HG03469 (cell line): Measurements from ENCODE around the gene HLA-B.
"Not testable (repeated sequence)": the region's sequence is repeated elsewhere in the genome, so short reads cannot be mapped to it uniquely, and the experiment has no call there.

Experiments used
- ATAC-seq: cut with Tn5 transposase; IDR thresholded peaks from one replicate; pipeline ENCODE4 v1.9.1; 2021; ENCODE audit warnings: mild to moderate bottlenecking, moderate library complexity, moderate number of reproducible peaks; ENCODE audit not compliant: unreplicated experiment

HLA-B gene

DNA sequence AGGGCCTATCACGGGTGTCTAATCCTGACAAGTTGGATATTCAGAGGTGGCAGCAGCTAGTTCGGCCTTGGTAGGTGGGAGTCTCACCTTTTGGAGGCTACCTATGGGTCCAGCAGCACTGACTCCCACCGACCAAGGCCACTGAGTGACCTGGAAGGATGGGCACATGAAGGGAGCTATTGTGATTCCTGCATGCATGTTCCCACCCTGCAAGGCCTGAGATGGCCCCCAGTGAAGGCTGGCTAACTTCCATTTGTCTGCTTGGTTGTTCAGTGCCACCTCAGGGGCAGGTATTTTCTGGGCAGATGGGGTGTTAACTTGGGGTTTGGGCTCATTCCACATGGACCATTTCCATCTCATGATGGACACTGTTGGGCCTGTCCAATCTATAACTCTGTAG is 28.1 kb upstream of the HLA-B start:
- no peak for ATAC-seq

DNA sequence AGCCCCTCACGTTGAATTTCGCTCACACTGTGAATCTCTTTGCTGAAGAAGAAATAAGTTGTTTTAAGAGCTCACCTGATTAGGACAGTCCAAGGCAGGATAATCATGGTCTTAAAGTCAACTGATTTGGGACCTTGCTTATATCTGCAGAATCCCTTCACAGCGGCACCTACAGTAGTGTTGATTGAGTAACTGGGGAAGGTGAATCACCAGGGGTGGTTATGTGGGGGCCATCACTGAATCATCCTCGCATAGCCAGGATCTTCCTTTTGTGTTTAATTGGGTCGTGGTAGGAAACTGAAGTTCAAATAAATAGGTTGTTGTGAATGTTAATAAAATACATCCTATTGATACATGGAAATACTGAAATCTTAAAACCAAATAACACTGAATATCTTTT is 26.2 kb upstream of the HLA-B start:
- no peak for ATAC-seq

DNA sequence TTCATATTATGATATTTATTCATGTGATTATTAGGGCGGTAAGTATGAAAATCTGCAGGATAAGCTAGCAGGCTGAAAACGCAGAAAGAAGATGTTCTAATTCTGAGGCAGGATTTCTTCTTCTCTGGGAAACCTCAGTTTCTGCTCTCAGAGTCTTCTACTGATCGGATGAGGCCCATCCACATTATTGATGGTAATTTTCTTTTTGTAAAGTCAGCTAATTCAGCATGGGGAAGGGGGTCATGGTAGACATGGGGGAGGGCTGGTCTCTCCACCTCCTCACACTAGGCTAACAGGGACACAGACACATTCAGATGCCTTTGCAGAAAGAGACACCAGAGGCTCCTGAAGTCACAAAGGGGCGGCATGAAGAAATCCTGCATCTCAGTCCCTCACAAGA is 24.7 kb upstream of the HLA-B start:
- no peak for ATAC-seq

DNA sequence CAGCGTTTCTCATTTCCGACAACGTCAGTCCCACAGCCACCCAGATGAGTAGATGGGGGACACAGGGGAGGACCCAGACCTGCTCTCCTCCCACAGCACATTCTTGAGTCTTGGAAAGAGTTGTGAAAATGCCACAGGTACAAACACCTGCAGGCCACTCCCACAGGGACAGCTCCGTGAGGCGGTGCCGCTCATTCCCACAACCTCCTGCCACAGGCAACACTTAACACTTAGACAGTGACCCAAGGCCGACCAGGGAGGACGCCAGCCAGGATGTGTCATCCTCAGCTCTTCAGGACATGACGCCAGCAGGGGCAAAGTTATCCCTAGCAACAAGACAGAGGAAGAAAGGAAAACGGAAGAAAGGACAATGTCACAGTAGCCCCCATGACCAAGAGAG is 22.9 kb upstream of the HLA-B start:
- ATAC-seq: no peak

DNA sequence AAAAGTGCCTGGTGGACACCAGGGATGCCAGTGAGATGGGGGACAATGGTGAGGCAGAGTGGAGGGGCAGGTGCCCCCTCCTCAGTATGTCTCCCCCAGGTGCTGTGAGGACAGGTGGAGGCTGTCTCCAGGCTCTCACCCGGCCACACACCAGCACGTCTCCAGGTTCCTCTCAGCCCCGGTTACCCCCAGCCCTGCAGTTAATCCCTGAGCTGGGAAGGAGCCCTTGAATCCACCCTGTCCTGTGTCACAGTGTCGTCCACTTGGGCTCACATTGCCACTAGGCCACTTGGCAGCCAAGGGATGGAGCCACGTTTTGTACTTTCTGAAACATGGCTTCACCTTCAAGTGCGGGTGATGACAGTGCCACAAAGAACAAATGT is 21.7 kb upstream of the HLA-B start:
- no peak for ATAC-seq

DNA sequence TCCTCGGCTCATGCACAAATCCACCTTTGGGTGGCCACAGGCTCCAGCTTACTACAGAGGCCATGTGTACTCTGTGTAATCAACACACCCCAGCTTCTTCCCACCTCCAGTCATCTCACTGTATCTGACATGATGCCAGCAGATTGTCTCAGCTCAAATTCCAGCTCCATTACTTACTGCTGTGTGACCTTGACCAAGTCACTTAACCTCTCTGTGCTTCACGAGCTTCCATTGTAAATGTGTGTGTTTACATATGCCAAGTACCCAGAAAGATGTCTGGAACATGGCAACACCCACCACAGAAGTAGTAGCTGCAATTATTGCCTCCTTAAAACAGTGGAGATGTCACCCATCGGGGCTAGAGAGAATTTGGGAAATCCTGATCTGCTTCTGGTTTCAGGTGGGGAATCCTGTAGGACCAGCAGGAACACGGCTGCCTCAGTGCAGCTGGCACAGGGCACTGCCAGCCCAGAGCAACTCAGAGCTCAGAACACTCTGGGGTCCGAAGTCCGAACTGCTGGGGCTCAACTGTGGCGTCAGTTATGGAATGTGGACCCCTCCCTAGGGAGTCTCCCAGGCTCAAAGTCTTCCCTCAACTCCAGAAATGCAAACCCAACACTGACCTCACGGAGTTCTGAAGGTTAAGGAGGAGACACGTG is 21.2 kb upstream of the HLA-B start:
- no peak for ATAC-seq

DNA sequence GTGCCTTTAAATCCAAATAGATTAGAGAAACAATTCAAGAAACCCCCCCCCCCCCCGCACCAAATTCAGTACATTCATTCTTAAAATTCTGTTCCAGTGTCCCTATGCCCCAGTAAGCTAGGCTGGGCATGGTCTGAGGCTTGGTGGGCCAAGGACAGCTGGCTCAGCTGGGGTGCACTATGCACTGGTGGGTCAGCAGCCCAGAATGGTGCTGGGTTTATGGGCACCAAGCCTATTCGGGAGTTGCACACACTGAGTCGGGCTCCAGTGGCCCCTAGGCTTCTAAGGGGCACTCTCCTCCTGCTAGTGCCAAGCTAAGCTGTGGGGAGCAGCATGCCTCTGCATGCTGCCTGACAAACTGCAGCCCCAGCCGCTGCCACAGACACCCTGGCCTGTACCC is 20.1 kb upstream of the HLA-B start:
- ATAC-seq: no peak

DNA sequence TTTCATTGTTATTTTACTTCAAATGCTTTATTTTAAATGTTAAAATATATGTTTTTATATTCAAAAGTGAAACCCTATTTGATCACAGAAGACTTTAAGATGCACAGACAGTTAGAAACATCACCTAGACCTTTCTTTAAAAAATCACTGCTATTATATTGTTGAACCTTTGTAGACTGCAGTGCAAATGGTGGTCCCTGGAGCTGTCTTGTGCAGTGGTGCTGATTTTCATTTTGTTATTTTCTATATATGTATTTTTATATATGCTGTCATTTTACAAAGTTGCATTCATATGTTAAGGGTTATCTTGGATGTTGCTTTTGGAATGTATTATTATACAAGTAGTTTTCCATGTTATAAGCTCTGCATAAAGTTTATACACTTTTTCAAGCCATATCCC is 18.7 kb upstream of the HLA-B start:
- ATAC-seq: no peak

DNA sequence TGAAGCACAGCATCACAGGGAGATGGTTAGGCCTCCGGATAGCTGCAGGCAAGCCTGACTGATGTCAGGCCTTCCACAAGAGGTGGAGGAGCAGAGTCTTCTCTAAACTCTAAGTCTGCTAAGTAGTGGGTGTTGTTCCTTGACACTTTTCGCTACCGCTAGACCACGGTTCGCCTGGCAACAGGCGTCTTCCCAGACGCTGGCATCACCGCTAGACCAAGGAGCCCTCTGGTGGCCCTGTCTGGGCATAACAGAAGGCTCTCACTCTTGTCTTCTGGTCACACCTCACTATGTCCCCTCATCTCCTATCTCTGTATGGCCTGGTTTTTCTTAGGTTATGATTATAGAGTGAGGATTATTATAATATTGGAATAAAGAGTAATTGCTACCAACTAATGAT is 17.1 kb upstream of the HLA-B start:
- not testable (repeated sequence) for ATAC-seq

DNA sequence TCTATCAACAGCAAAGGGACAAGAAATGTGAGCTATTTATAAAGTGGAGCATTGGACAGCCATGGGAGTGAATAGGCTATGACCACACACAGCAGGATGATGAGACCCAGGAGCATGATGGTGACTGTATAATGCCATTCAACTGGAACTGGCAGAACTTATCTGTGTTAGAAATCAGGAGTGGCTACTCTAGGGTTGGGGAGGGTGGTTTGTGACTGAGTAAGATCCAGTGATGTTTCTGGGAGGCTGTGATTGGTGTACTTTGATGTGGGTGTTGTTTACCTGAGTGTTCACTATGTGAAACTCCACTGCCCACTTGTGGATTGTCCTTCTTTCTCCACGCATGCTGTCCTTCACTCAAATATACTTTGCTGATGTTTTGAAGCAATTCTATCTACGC is 11.5 kb upstream of the HLA-B start:
- no peak for ATAC-seq

DNA sequence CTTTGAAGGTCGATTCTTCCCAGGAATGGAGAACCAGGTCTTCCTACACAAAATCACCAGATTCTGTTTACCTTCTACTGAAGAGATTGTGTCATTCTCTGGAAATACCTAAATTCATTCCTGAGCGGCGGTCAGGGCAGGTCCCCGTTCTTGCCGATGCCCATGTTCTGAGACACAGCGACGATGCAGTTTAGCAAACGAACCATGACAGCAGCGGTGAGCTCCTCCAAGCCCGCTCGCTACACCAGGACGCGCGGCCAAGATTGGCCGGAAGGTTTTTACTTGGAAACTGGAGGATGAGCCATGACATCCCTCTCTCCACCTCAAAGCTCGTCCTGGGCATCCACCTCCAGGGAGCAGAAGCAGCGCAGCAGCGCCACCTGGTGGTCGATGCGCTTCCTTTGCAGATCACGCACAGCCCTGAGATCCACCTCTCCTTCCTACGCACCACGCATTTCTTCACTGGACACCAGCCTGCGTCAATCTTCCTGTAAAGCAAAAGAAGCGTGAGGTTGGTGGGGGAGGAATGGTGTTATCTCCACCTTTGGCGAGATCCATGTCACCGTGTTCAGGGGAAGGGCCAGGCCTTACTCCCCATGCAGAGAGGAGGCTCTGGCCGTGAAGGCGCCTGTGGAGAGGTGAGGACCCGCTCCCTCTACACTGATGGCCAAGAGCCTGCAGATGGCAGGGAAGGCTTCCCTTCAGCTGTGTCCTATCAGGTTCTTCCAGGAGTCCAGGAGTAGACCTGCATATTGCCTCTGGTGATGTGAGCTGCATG is 9.9 kb upstream of the HLA-B start:
- ATAC-seq: no peak

DNA sequence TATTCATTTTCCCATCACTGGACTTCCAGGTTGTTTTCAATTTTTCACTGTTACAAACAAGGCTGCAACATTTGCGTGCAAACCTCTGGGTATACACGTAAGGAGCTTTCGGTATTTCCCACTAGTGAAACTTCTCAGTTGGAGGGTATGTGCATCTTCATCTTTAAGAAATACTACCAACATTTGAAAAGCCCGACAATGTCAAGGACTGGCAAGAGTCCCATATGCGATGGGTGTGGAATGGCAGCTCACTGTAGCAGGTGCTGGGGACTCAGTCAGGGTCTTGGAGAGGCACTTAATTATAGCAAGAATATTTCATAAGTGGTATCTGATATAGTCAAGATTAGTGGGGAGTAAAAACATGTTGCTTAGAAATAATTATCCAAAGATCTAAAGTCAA is 8.9 kb upstream of the HLA-B start:
- no peak for ATAC-seq

DNA sequence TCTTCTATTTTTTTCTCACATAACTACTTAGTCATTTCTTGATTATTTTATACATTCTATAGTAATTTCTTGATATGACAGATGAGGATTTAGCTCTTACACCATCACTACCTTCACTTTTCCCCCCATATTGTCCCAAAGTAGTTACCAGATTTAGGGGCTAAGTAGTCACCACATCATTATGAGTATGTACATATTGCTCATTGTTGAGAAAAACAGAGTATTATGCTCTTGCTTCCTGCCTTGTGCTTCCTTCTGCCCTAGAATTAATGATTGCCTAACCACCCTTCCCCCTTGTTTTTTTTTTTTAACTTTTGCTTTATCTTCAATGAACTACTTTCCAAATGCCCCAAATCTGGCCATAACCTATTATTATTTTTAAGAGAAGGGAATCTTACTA is 6.8 kb upstream of the HLA-B start:
- ATAC-seq: no peak

DNA sequence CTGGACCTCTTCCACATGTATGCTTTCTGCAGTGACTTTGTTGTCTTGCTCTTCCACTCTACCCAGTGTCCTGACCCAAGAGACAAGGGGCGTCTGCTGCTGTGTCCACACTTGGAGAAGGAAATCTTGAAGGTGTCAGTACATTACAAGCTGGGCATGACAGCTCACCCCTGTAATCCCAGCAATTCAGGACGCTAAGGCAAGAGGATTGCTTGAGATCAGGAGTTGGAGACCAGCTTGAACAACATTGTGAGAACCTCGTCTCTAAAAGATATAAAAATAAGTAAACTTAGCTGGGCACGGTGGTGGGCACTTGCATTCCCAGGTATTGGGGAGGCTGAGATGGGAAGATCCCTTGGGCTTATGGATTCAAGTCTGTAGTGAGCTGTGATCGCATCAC is 5.8 kb upstream of the HLA-B start:
- ATAC-seq: no peak

DNA sequence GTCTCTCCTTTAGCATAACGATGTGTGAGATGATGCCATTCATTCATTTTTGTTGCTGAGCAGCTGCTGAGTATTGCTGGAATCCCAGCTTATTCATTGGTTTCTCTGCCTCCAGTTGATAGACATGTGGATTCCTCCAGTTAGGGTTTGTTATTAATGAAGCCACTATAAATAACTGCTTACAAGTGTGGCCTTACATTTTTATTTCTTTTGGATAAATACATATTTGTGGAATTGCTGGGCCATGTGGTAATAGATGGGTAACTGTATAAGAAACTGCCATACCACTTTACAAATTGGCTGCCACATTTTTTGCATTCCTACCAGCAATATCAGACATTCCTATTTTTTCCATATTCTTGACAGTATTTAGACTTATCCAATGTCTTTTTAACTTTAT is 2.6 kb upstream of the HLA-B start:
- ATAC-seq: no peak

DNA sequence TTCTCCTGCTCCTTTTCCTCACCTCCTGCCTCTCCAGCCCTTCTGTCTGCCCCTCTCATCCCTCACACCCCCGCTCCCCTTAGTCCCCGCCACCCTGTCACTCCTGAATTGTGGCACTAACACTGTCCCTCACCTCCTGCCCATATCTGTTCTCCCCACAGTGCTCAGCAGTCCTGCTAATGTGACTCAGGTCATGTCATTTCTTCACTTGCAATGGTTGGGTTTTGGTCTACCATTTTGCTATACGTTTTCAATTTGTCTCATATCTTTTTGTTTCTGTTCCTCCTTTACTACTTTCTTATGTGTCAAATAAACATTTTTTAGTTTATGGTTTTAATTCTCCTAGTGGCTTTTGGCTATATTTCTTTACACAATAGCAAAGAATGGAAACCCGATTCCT is 1.3 kb upstream of the HLA-B start:
- no peak for ATAC-seq

DNA sequence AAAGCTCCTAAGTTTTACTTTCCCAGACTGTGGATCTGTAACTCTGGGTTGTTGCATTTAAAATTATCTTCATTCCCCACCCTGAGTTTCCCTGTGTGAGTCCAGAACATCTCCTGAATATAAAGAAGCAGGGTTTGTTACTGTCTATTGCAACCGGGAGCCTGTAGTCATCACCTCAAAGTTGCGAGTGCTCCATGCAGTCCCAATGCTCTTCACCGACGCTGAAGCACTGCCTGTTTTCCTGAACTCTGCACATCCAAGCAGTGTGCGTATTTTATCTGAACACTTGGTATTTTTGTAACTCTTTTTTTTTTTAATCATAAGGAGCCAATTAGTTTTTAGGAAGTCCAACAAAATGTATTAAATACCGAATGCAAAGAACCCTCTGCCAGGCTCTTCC is 907 bp upstream of the HLA-B start:
- no peak for ATAC-seq

DNA sequence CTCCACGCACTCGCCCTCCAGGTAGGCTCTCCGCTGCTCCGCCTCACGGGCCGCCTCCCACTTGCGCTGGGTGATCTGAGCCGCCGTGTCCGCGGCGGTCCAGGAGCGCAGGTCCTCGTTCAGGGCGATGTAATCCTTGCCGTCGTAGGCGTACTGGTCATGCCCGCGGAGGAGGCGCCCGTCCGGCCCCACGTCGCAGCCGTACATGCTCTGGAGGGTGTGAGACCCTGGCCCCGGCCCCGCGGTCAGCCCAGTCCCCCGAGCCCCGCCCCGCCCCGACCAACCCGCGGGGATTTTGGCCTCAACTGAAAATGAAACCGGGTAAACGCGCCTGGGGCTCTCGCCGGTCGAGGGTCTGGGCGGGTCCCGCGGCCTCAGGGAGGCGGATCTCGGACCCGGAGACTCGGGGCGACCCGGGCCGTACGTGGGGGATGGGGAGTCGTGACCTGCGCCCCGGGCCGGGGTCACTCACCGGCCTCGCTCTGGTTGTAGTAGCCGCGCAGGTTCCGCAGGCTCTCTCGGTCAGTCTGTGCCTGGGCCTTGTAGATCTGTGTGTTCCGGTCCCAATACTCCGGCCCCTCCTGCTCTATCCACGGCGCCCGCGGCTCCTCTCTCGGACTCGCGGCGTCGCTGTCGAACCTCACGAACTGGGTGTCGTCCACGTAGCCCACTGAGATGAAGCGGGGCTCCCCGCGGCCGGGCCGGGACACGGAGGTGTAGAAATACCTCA is 598 bp downstream of the HLA-B start:
- no peak for ATAC-seq

DNA sequence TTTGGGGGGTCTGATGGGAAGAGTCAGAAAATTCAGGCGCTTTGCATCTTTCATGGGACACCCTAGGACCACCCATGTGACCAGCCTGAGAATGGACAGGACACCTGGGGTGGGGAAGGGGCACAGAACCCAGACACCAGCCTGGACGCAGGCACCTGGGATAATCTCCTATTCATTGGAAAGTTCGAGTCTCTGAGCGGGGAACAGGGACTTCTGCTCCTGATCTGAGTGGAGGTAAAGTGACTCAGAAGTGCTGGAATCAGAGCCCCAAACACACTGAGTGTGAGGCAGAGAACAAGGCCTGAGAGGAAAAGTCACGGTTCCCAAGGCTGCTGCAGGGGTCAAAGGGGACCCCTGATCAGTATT is 1.4 kb downstream of the HLA-B start:
- ATAC-seq: no peak

DNA sequence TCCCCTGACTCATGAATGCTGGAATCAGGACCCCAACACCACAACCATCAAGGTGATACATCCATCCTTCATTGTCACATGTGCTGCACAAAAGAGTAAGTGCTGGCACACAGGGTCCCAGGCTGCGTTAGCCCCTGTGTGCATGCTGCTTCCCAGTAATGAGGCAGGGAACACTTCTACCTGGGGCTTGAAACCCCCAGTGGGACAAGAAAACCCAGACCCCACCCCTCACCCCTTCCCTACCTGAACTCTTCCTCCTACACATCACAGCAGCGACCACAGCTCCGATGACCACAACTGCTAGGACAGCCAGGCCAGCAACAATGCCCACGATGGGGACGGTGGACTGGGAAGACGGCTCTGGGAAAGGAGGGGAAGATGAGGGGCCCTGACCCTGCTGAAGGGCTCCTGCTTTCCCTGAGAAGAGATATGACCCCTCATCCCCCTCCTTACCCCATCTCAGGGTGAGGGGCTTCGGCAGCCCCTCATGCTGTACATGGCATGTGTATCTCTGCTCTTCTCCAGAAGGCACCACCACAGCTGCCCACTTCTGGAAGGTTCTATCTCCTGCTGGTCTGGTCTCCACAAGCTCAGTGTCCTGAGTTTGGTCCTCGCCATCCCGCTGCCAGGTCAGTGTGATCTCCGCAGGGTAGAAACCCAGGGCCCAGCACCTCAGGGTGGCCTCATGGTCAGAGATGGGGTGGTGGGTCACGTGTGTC is 2.0 kb downstream of the HLA-B start:
- ATAC-seq: no peak

DNA sequence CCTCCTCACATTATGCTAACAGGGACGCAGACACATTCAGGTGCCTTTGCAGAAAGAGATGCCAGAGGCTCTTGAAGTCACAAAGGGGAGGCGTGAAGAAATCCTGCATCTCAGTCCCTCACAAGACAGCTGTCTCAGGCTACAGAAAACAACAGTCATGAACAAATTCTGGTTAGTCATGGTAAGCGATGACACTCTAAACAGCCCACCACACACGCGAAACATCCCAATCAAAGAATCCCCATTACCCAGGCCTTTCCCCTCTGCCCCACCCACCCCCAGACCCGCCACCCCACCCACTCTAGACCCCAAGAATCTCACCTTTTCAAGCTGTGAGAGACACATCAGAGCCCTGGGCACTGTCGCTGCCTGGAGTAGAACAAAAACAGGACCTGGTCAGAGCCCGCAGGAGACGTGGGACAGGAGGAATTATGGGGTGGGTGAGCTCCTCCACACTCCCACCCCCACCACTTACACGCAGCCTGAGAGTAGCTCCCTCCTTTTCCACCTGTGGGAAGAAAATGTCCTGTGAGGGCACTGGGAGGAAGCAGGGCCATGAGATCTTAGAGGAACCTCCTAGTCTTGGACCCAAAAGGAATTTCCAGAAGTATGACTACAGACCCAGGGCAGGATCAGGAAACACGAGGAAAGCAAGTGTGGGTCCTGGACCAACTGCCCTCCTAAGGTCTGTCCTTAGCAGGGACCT is 2.7 kb downstream of the HLA-B start:
- ATAC-seq: no peak
